IMR-90 (cell line): ENCODE measurements around the gene FKBP4. TPM values are rescaled to one million over a fixed set of nuclear protein-coding genes. Genes with fewer than 3 reads are reported as not detected.

Experiments used
- ATAC-seq: fragments of 200-7000 bp; cut with Tn5 transposase; 2 replicates; pipeline ENCODE4 v1.9.1; 2020; ENCODE audit warnings: low read depth, mild to moderate bottlenecking, moderate library complexity
- BruUV-seq: library from RNA; stranded (reverse); fragments of 400-500 nt; replicated peaks from 2 replicates; lab custom pipeline; 2021; lab: Mats Ljungman, UMichigan
- CTCF ChIA-PET: fragments of 300-600 bp; formaldehyde crosslinking; extraction: SDS; loops from one replicate; lab custom pipeline; 2021; ENCODE audit warnings: antibody characterized with exemption; lab: Yijun Ruan, JAX
- POLR2A ChIA-PET: fragments of 300-600 bp; sonication (Branson Sonifier 250); formaldehyde crosslinking; loops from one replicate; lab custom pipeline; 2022; ENCODE audit warnings: antibody characterized with exemption; ENCODE audit not compliant: unreplicated experiment; lab: Charles Lee
- DNase-seq: peaks from one replicate; pipeline ENCODE4 v3.0.0; 2013
- H2AFZ ChIP-seq: replicated peaks from 2 replicates; pipeline ENCODE3; 2013; ENCODE audit warnings: low read length, mild to moderate bottlenecking; ENCODE audit not compliant: poor library complexity
- H2AK5ac ChIP-seq: 2 replicates; pipeline ENCODE4 v1.6.1; 2013; ENCODE audit warnings: low read depth, low read length, inconsistent platforms
- H2AK9ac ChIP-seq: replicated peaks from 2 replicates; pipeline ENCODE3; 2013; ENCODE audit warnings: mild to moderate bottlenecking, low read depth, low read length, moderate library complexity; ENCODE audit not compliant: poor library complexity
- H2BK120ac ChIP-seq: 2 replicates; pipeline ENCODE4 v1.6.1; 2013; ENCODE audit warnings: low read depth, low read length, inconsistent platforms
- H2BK15ac ChIP-seq: 3 replicates; pipeline ENCODE4 v1.6.1; 2013; ENCODE audit warnings: low read depth, low read length, inconsistent platforms
- H2BK20ac ChIP-seq: 2 replicates; pipeline ENCODE4 v1.6.1; 2013; ENCODE audit warnings: low read depth, mild to moderate bottlenecking, inconsistent platforms, low read length, moderate library complexity
- H2BK5ac ChIP-seq: 2 replicates; pipeline ENCODE4 v1.6.1; 2013; ENCODE audit warnings: mild to moderate bottlenecking, low read depth, low read length, inconsistent platforms; ENCODE audit not compliant: poor library complexity, severe bottlenecking
- H3K14ac ChIP-seq: replicated peaks from 2 replicates; pipeline ENCODE4 v1.6.1; 2013; ENCODE audit warnings: low read depth, low read length, inconsistent platforms
- H3K18ac ChIP-seq: 2 replicates; pipeline ENCODE4 v1.6.1; 2013; ENCODE audit warnings: low read depth, low read length, control low read depth
- H3K23ac ChIP-seq: 2 replicates; pipeline ENCODE4 v1.6.1; 2013; ENCODE audit warnings: low read depth, low read length, inconsistent platforms
- H3K27ac ChIP-seq: 2 replicates; pipeline ENCODE4 v1.5.1; 2013; ENCODE audit warnings: mild to moderate bottlenecking, control low read depth, low read length; ENCODE audit not compliant: insufficient read depth
- H3K27me3 ChIP-seq: 2 replicates; pipeline ENCODE4 v1.6.1; 2013; ENCODE audit warnings: low read length; ENCODE audit not compliant: control insufficient read depth, insufficient read depth
- H3K36me3 ChIP-seq: 2 replicates; pipeline ENCODE4 v1.6.1; 2013; ENCODE audit warnings: low read length, mixed read lengths; ENCODE audit not compliant: control insufficient read depth, insufficient read depth
- H3K4ac ChIP-seq: 2 replicates; pipeline ENCODE4 v1.6.1; 2013; ENCODE audit warnings: low read depth, low read length, inconsistent platforms
- H3K4me1 ChIP-seq: 2 replicates; pipeline ENCODE4 v1.6.1; 2013; ENCODE audit warnings: low read length, mixed read lengths; ENCODE audit not compliant: control insufficient read depth, insufficient read depth
- H3K4me2 ChIP-seq: 2 replicates; pipeline ENCODE4 v1.6.1; 2013; ENCODE audit warnings: low read depth, mild to moderate bottlenecking, control low read depth, low read length, moderate library complexity
- H3K4me3 ChIP-seq: 2 replicates; pipeline ENCODE4 v1.5.1; 2013; ENCODE audit warnings: low read depth, mild to moderate bottlenecking, control low read depth, low read length, moderate library complexity; ENCODE audit not compliant: insufficient read depth
- H3K56ac ChIP-seq: 2 replicates; pipeline ENCODE4 v1.6.1; 2013; ENCODE audit warnings: low read length, inconsistent platforms; ENCODE audit not compliant: insufficient read depth; ENCODE audit errors: extremely low read depth
- H3K79me1 ChIP-seq, 2 experiments: 2 replicates each; pipeline ENCODE4 v1.6.1; 2013; ENCODE audit warnings: low read length in 2 of 2, inconsistent platforms in 1 of 2, low read depth in 1 of 2
- H3K9ac ChIP-seq: 2 replicates; pipeline ENCODE4 v1.6.1; 2013; ENCODE audit warnings: low read depth, low read length, control low read depth
- H3K9me1 ChIP-seq: 2 replicates; pipeline ENCODE4 v1.6.1; 2013; ENCODE audit warnings: low read length, inconsistent platforms; ENCODE audit not compliant: insufficient read depth
- H3K9me3 ChIP-seq: 2 replicates; pipeline ENCODE4 v1.6.1; 2013; ENCODE audit warnings: low read length; ENCODE audit not compliant: control insufficient read depth, insufficient read depth
- H4K20me1 ChIP-seq: 2 replicates; pipeline ENCODE4 v1.6.1; 2013; ENCODE audit warnings: low read length, inconsistent platforms; ENCODE audit not compliant: insufficient read depth
- H4K5ac ChIP-seq: 2 replicates; pipeline ENCODE4 v1.6.1; 2013; ENCODE audit warnings: mild to moderate bottlenecking, low read depth, low read length, control low read depth
- H4K8ac ChIP-seq, 2 experiments: 2 replicates each; pipeline ENCODE4 v1.6.1; 2013; ENCODE audit warnings: low read depth in 2 of 2, low read length in 2 of 2, control low read depth in 1 of 2, inconsistent platforms in 1 of 2
- H4K91ac ChIP-seq: 2 replicates; pipeline ENCODE4 v1.6.1; 2013; ENCODE audit warnings: low read depth, low read length, inconsistent platforms; ENCODE audit not compliant: insufficient read depth
- CHD1 ChIP-seq: IDR thresholded peaks from 2 replicates; pipeline ENCODE4 v1.6.1; 2012; ENCODE audit warnings: low read depth, low read length, improper control_type of control experiment
- POLR2A ChIP-seq: IDR thresholded peaks from 2 replicates; pipeline ENCODE4 v1.6.1; 2012; ENCODE audit warnings: mild to moderate bottlenecking, low read depth, low read length
- RAD21 ChIP-seq: IDR thresholded peaks from 2 replicates; pipeline ENCODE4 v1.6.1; 2012; ENCODE audit warnings: low read length, improper control_type of control experiment
- RCOR1 ChIP-seq: IDR thresholded peaks from 2 replicates; pipeline ENCODE4 v1.6.1; 2012; ENCODE audit warnings: mild to moderate bottlenecking, low read length, improper control_type of control experiment; ENCODE audit not compliant: insufficient replicate concordance
- WGBS, 2 experiments: methylation state at CpG; one replicate each; pipeline versions ENCODE4 v1.1.5 to v1.1.7; 2013; ENCODE audit warnings: missing lambda C conversion rate in 2 of 2; ENCODE audit not compliant: insufficient read length in 1 of 2; ENCODE audit errors: extremely low coverage in 2 of 2; 5-methylcytosine and 5-hydroxymethylcytosine counted together
- dilution Hi-C: fragments of 300-500 bp; cut with HindIII; formaldehyde crosslinking; loops from one replicate; pipeline ENCODE4 v1.14.3; 2018; ENCODE audit warnings: low sequenced_read_pairs; ENCODE audit not compliant: unreplicated experiment
- in situ Hi-C: fragments of 300-500 bp; cut with MboI; formaldehyde crosslinking; loops from 3 replicates; pipeline ENCODE4 v1.14.3; 2019; ENCODE audit warnings: low sequenced_read_pairs, inconsistent platforms, mixed read lengths
- intact Hi-C: fragments of 100-400 bp; cut with micrococcal nuclease; formaldehyde crosslinking; loops from 2 replicates; pipeline ENCODE4 v1.10.0; 2022
- polyA plus RNA-seq, 3 experiments: library from polyadenylated mRNA; depleted of rRNA; stranded (reverse); fragments of >200 nt; gene quantifications; 2 replicates each; pipeline ENCODE4 v1.2.3, GENCODE V29; 2012; ENCODE audit warnings: low replicate concordance in 1 of 3
- total RNA-seq: library from RNA; depleted of rRNA; stranded (reverse); fragments of >200 nt; gene quantifications from 2 replicates; pipeline ENCODE4 v1.2.3, GENCODE V29; 2012
- TF ChIP-seq, protein P1 (sequence below): conservative IDR thresholded peaks from 2 replicates; pipeline ENCODE4 v1.5.1; 2012; ENCODE audit warnings: mild to moderate bottlenecking, low read depth, low read length, improper control_type of control experiment

FKBP4 gene
- total and polyA plus RNA-seq, 2 of the 4 experiments (the other 2 are of a cell fraction): 35.7 to 36.0 TPM

DNA sequence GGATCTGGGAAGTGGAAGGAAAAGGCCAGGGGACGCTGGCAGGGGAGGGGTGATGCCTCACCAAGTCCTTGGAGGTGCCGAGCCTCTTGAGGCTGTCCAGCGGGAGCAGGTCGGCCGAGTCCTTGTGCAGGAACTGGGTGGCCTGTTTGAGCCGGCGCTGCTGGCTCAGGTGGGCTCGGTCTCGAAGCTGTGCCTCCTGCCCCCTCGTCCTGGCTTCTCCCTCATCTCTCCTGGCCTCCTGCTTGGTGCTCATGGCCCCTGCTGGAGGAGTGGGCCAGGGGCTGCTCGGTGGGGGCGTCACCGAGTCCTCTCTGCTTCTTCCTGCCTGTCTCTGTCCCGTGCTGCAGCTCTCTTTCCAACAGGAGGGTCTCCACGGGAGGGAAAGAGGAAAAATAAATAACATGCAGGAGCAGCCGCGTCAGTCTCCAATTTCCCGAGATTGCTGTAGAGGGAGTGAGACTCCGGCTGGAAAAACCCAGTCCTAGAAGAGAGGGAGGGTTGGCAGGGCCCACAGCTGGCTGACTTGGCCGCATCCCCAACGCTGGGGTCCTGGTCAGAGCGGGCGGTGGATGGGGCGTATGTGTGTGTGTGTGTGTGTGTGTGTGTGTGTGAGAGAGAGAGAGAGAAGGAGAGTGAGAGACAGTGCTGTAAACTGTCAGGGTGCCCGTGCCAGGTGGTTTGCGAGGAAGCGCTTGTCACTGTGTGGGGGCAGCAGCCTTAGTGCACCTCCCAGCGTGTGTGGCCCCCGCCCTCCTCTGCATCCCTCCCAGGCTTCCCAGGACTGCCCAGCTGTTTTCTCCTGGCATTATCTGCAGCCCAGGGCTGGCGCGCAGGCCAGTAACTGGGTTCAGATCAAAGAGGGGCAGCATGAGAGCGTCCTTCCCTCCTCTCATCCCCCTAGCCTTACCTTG is 40.1 kb downstream of the FKBP4 start, which contains the start of gene NRIP2:
Gene NRIP2 (minus strand): TSS at position 455 of the 911 bp plus-strand sequence. CDS start 52 bp downstream, at position 403.
- dilution Hi-C loops: no loop called here
- no peaks in the 10 kb centered on the region for H3K79me1 ChIP-seq

More for the DNA sequence above, 40.1 kb downstream of the FKBP4 start, which contains the start of gene NRIP2:
- no peak within 1 kb of the TSS for H3K14ac ChIP-seq
- in situ Hi-C loops (no loop called here), intact Hi-C loops (no loop called here)
- no peak within 1 kb of the TSS for H4K8ac ChIP-seq
- no peak within 1 kb of the TSS for H2BK20ac ChIP-seq
- H3K4me1 ChIP-seq: peaks cover 7% of the 10 kb centered on the region
- CTCF ChIA-PET: interaction anchor here (0.7 kb wide), 1 partner anchor 19 kb away, joined by 3 read pairs; no protein-coding TSS in a partner anchor
- ATAC-seq: peak; percentile 88
- H3K36me3 ChIP-seq: peaks cover 4% of the 10 kb centered on the region
- no peak within 1 kb of the TSS for H3K56ac ChIP-seq
- POLR2A ChIA-PET: no interaction called here
- no peak within 1 kb of the TSS for H3K27ac ChIP-seq
- 15% methylated on average over 10 of the region's 32 CpGs; no CpG with 5 or more reads in 1 of the 2 experiments for WGBS, 2 experiments
- H4K91ac ChIP-seq: no peak within 1 kb of the TSS
- H3K4me3 ChIP-seq: no peak within 1 kb of the TSS
- H4K5ac ChIP-seq: no peak within 1 kb of the TSS
- no TSS peak for BruUV-seq
- H2BK120ac ChIP-seq: no peak within 1 kb of the TSS; the same call in 1 of the 2 replicates
- 0 out of 2 replicates have a peak within 1 kb of the TSS, but pooled peaks have one; percentile 35 for H3K4ac ChIP-seq
- no peak within 1 kb of the TSS for H3K9ac ChIP-seq
- no peaks in the 10 kb centered on the region for H3K27me3 ChIP-seq
- H3K18ac ChIP-seq: no peak within 1 kb of the TSS; the same call in 1 of the 2 replicates
- DNase-seq: peak; percentile 73
- no peaks in the 10 kb centered on the region for H3K9me3 ChIP-seq
- peak within 1 kb of the TSS; percentile 85 for H2AFZ ChIP-seq
- no peak within 1 kb of the TSS for H2BK5ac ChIP-seq
- H2AK9ac ChIP-seq: peak within 1 kb of the TSS; percentile 58
- H2AK5ac ChIP-seq: no peak within 1 kb of the TSS
- no peaks in the 10 kb centered on the region for H4K20me1 ChIP-seq
- H3K23ac ChIP-seq: no peak within 1 kb of the TSS
- 0 out of 2 replicates have a peak, but pooled peaks cover 2% of the 10 kb centered on the region for H3K9me1 ChIP-seq
- TF ChIP-seq CHD1: no peak
- no peak for TF ChIP-seq POLR2A
- TF ChIP-seq RAD21: peak; percentile 30
- TF ChIP-seq, protein P1, sequence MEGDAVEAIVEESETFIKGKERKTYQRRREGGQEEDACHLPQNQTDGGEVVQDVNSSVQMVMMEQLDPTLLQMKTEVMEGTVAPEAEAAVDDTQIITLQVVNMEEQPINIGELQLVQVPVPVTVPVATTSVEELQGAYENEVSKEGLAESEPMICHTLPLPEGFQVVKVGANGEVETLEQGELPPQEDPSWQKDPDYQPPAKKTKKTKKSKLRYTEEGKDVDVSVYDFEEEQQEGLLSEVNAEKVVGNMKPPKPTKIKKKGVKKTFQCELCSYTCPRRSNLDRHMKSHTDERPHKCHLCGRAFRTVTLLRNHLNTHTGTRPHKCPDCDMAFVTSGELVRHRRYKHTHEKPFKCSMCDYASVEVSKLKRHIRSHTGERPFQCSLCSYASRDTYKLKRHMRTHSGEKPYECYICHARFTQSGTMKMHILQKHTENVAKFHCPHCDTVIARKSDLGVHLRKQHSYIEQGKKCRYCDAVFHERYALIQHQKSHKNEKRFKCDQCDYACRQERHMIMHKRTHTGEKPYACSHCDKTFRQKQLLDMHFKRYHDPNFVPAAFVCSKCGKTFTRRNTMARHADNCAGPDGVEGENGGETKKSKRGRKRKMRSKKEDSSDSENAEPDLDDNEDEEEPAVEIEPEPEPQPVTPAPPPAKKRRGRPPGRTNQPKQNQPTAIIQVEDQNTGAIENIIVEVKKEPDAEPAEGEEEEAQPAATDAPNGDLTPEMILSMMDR: 0 out of 2 replicates have a peak, but pooled peaks have one; percentile 33
- no peak for TF ChIP-seq RCOR1
- H2BK15ac ChIP-seq: no peak within 1 kb of the TSS
- H3K4me2 ChIP-seq: peak within 1 kb of the TSS; percentile 22; the same call in 1 of the 2 replicates
